Measurements from ENCODE around the gene NUDCD2. TPM values are rescaled to one million over a fixed set of nuclear protein-coding genes. Genes with fewer than 3 reads are reported as not detected.

The NUDCD2 gene
- 44.5 and 50.3 TPM in 2 replicates for total RNA-seq

GRCh38 chr5:163459819-163460561 is at the start of gene NUDCD2:
TSS of gene NUDCD2 (minus strand) at chr5:163460102. CDS start at chr5:163460050, 52 bp downstream.
- Mint-ChIP-seq H3K27ac (peak within 1 kb of the TSS; percentile 99), H3K36me3 (ENCODE audit: low read depth) (peaks cover 34% of the 10 kb centered on the region), H3K27me3 (no peaks in the 10 kb centered on the region), H3K4me1 (peaks cover 47% of the 10 kb centered on the region), H3K4me3 (peak within 1 kb of the TSS; percentile 90), H3K9me3 (no peaks in the 10 kb centered on the region)
- peak; percentile 98 for DNase-seq
- intact Hi-C loops (cut with micrococcal nuclease) = loop anchor here (1.0 kb wide), 2 partner anchors 23 to 45 kb away; partner anchors contain the start of genes CCNG1 and MAT2B

- no peaks in the 10 kb centered on the region for H3K9me3 Mint-ChIP-seq
- peaks cover 41% of the 10 kb centered on the region for H3K4me1 Mint-ChIP-seq
- peaks cover 36% of the 10 kb centered on the region for H3K36me3 Mint-ChIP-seq (ENCODE audit: low read depth)
These were observed 49.5 kb upstream of the NUDCD2 start for GRCh38 chr5:163509291-163509951.

GRCh38 chr5:163508753-163509152 is 48.9 kb upstream of the NUDCD2 start:
- Mint-ChIP-seq H3K27me3 (peaks cover 2% of the 10 kb centered on the region), H3K4me1 (peaks cover 45% of the 10 kb centered on the region), H3K9me3 (no peaks in the 10 kb centered on the region), H3K4me3 (peak overlapping the region; percentile 93), H3K36me3 (ENCODE audit: low read depth) (peaks cover 34% of the 10 kb centered on the region), H3K27ac (peak overlapping the region; percentile 97)
- intact Hi-C loops (cut with micrococcal nuclease) = no loop called here
- no peak for DNase-seq

More at GRCh38 chr5:163509291-163509951, 49.5 kb upstream of the NUDCD2 start:
- H3K27me3 Mint-ChIP-seq = peaks cover 2% of the 10 kb centered on the region
- peak overlapping the region; percentile 93 for H3K4me3 Mint-ChIP-seq
- intact Hi-C loops (cut with micrococcal nuclease) = no loop called here
- DNase-seq = no peak
- H3K27ac Mint-ChIP-seq = peak overlapping the region; percentile 70

GRCh38 chr5:163506726-163507125 is 46.8 kb upstream of the NUDCD2 start:
- Mint-ChIP-seq H3K4me3 (peak overlapping the region; percentile 93), H3K9me3 (no peaks in the 10 kb centered on the region), H3K4me1 (peaks cover 47% of the 10 kb centered on the region), H3K36me3 (ENCODE audit: low read depth) (peaks cover 21% of the 10 kb centered on the region), H3K27ac (peak overlapping the region; percentile 97), H3K27me3 (peaks cover 2% of the 10 kb centered on the region)
- DNase-seq = no peak
- intact Hi-C loops (cut with micrococcal nuclease) = loop anchor here (2.0 kb wide), 1 partner anchor 60 kb away; no protein-coding TSS in a partner anchor

GRCh38 chr5:163506095-163506457 is 46.2 kb upstream of the NUDCD2 start:
- intact Hi-C loops (cut with micrococcal nuclease) = loop anchor here (2.0 kb wide), 1 partner anchor 61 kb away; no protein-coding TSS in a partner anchor
- Mint-ChIP-seq H3K36me3 (ENCODE audit: low read depth) (peaks cover 21% of the 10 kb centered on the region), H3K27me3 (peaks cover 2% of the 10 kb centered on the region), H3K4me3 (peak overlapping the region; percentile 93), H3K4me1 (peaks cover 47% of the 10 kb centered on the region), H3K9me3 (no peaks in the 10 kb centered on the region), H3K27ac (peak overlapping the region; percentile 97)
- DNase-seq = peak; percentile 74

GRCh38 chr5:163505368-163506094 is 45.6 kb upstream of the NUDCD2 start, which contains the start of gene MAT2B:
TSS of gene MAT2B (plus strand) at chr5:163505619. CDS start at chr5:163505687, 68 bp downstream.
- peaks cover 43% of the 10 kb centered on the region for H3K4me1 Mint-ChIP-seq
- H3K27ac Mint-ChIP-seq = peak within 1 kb of the TSS; percentile 97
- H3K9me3 Mint-ChIP-seq = no peaks in the 10 kb centered on the region
- intact Hi-C loops (cut with micrococcal nuclease) = loop anchor here (1.0 to 2.0 kb wide), 3 partner anchors 45 to 68 kb away; partner anchors contain the start of genes CCNG1, HMMR and NUDCD2
- DNase-seq = peak; percentile 99
- peaks cover 21% of the 10 kb centered on the region for H3K36me3 Mint-ChIP-seq (ENCODE audit: low read depth)
- peak within 1 kb of the TSS; percentile 93 for H3K4me3 Mint-ChIP-seq
- peaks cover 2% of the 10 kb centered on the region for H3K27me3 Mint-ChIP-seq

- peak overlapping the region; percentile 97 for H3K27ac Mint-ChIP-seq
- no peaks in the 10 kb centered on the region for H3K9me3 Mint-ChIP-seq
- peaks cover 20% of the 10 kb centered on the region for H3K36me3 Mint-ChIP-seq (ENCODE audit: low read depth)
- no peak for DNase-seq
- intact Hi-C loops (cut with micrococcal nuclease) = loop anchor here (1.0 kb wide), 2 partner anchors 45 to 68 kb away; partner anchors contain the start of genes CCNG1, HMMR and NUDCD2
- peaks cover 2% of the 10 kb centered on the region for H3K27me3 Mint-ChIP-seq
- H3K4me3 Mint-ChIP-seq = peak overlapping the region; percentile 93
- H3K4me1 Mint-ChIP-seq = peaks cover 42% of the 10 kb centered on the region
These were observed 45.1 kb upstream of the NUDCD2 start for GRCh38 chr5:163505049-163505367.

GRCh38 chr5:163504079-163504931 is 44.4 kb upstream of the NUDCD2 start:
- peak overlapping the region; percentile 93 for H3K4me3 Mint-ChIP-seq
- peaks cover 2% of the 10 kb centered on the region for H3K27me3 Mint-ChIP-seq
- H3K4me1 Mint-ChIP-seq = peaks cover 37% of the 10 kb centered on the region
- peak; percentile 80 for DNase-seq
- H3K27ac Mint-ChIP-seq = peak overlapping the region; percentile 97
- peaks cover 20% of the 10 kb centered on the region for H3K36me3 Mint-ChIP-seq (ENCODE audit: low read depth)
- no peaks in the 10 kb centered on the region for H3K9me3 Mint-ChIP-seq
- intact Hi-C loops (cut with micrococcal nuclease) = loop anchor here (5.0 kb wide), 1 partner anchor 192 kb away; no protein-coding TSS in a partner anchor

GRCh38 chr5:163503106-163504078 is 43.5 kb upstream of the NUDCD2 start:
- Mint-ChIP-seq H3K27ac (peak overlapping the region; percentile 97), H3K36me3 (ENCODE audit: low read depth) (peaks cover 15% of the 10 kb centered on the region), H3K27me3 (peaks cover 2% of the 10 kb centered on the region), H3K4me1 (peaks cover 31% of the 10 kb centered on the region), H3K9me3 (no peaks in the 10 kb centered on the region), H3K4me3 (peak overlapping the region; percentile 93)
- peak; percentile 83 for DNase-seq
- intact Hi-C loops (cut with micrococcal nuclease) = loop anchor here (2.0 to 5.0 kb wide), 2 partner anchors 27 to 191 kb away; no protein-coding TSS in a partner anchor

- intact Hi-C loops (cut with micrococcal nuclease) = loop anchor here (2.0 to 5.0 kb wide), 2 partner anchors 26 to 190 kb away; no protein-coding TSS in a partner anchor
- peak overlapping the region; percentile 91 for H3K27ac Mint-ChIP-seq
- DNase-seq = no peak
- H3K4me3 Mint-ChIP-seq = peak overlapping the region; percentile 93
- peaks cover 2% of the 10 kb centered on the region for H3K27me3 Mint-ChIP-seq
- H3K9me3 Mint-ChIP-seq = no peaks in the 10 kb centered on the region
- peaks cover 12% of the 10 kb centered on the region for H3K36me3 Mint-ChIP-seq (ENCODE audit: low read depth)
- peaks cover 22% of the 10 kb centered on the region for H3K4me1 Mint-ChIP-seq
These were observed 42.6 kb upstream of the NUDCD2 start for GRCh38 chr5:163502521-163502920.

GRCh38 chr5:163498886-163499285 is 39.0 kb upstream of the NUDCD2 start:
- DNase-seq = no peak
- intact Hi-C loops (cut with micrococcal nuclease) = no loop called here
- H3K4me1 Mint-ChIP-seq = peaks cover 8% of the 10 kb centered on the region
- no peaks in the 10 kb centered on the region for H3K36me3 Mint-ChIP-seq (ENCODE audit: low read depth)
- peaks cover 4% of the 10 kb centered on the region for H3K9me3 Mint-ChIP-seq
- H3K4me3 Mint-ChIP-seq = no peak overlapping the region
- no peaks in the 10 kb centered on the region for H3K27me3 Mint-ChIP-seq
- H3K27ac Mint-ChIP-seq = no peak overlapping the region

GRCh38 chr5:163497315-163497714 is 37.4 kb upstream of the NUDCD2 start:
- DNase-seq = no peak
- H3K36me3 Mint-ChIP-seq (ENCODE audit: low read depth) = peaks cover 2% of the 10 kb centered on the region
- peaks cover 4% of the 10 kb centered on the region for H3K9me3 Mint-ChIP-seq
- no peaks in the 10 kb centered on the region for H3K27me3 Mint-ChIP-seq
- H3K27ac Mint-ChIP-seq = no peak overlapping the region
- no peak overlapping the region for H3K4me3 Mint-ChIP-seq
- no peaks in the 10 kb centered on the region for H3K4me1 Mint-ChIP-seq
- intact Hi-C loops (cut with micrococcal nuclease) = no loop called here
